ENCODE data around the gene R3HCC1L.
"Not testable (repeated sequence)": the region's sequence is repeated elsewhere in the genome, so short reads cannot be mapped to it uniquely, and the experiment has no call there.

The R3HCC1L gene

GRCh38 chr10:98115031-98115787 is 19.2 kb upstream of the R3HCC1L start:
- peaks cover 2% of the 10 kb centered on the region; the same call in 1 of the 2 replicates for H3K27me3 ChIP-seq (replicated peaks; ENCODE audit: control insufficient read depth, insufficient read depth, low read length)
- no peak for TF ChIP-seq CTCF (IDR thresholded peaks at IDR 0.05; ENCODE audit: insufficient read depth, low read length, poor library complexity, severe bottlenecking)
- DNase-seq (ENCODE audit: extremely low read depth, insufficient read length), result no peak
- no peak overlapping the region for H3K4me3 ChIP-seq (replicated peaks; ENCODE audit: low read depth, low read length)
- H3K36me3 ChIP-seq (ENCODE audit: control insufficient read depth, insufficient read depth, low read length), result no peaks in the 10 kb centered on the region

GRCh38 chr10:98119891-98120290 is 14.6 kb upstream of the R3HCC1L start:
- TF ChIP-seq CTCF (IDR thresholded peaks at IDR 0.05; ENCODE audit: insufficient read depth, low read length, poor library complexity, severe bottlenecking), result no peak
- DNase-seq (ENCODE audit: extremely low read depth, insufficient read length), result no peak
- Histone ChIP-seq H3K36me3 (ENCODE audit: control insufficient read depth, insufficient read depth, low read length) (no peaks in the 10 kb centered on the region), H3K4me3 (replicated peaks; ENCODE audit: low read depth, low read length) (no peak overlapping the region), H3K27me3 (replicated peaks; ENCODE audit: control insufficient read depth, insufficient read depth, low read length) (no peaks in the 10 kb centered on the region)

GRCh38 chr10:98125940-98126631 is 8.4 kb upstream of the R3HCC1L start:
- TF ChIP-seq CTCF (IDR thresholded peaks at IDR 0.05; ENCODE audit: insufficient read depth, low read length, poor library complexity, severe bottlenecking), result no peak
- Histone ChIP-seq H3K36me3 (ENCODE audit: control insufficient read depth, insufficient read depth, low read length) (no peaks in the 10 kb centered on the region), H3K4me3 (replicated peaks; ENCODE audit: low read depth, low read length) (no peak overlapping the region), H3K27me3 (replicated peaks; ENCODE audit: control insufficient read depth, insufficient read depth, low read length) (no peaks in the 10 kb centered on the region; the same call in 1 of the 2 replicates)
- no peak for DNase-seq (ENCODE audit: extremely low read depth, insufficient read length)

DNA sequence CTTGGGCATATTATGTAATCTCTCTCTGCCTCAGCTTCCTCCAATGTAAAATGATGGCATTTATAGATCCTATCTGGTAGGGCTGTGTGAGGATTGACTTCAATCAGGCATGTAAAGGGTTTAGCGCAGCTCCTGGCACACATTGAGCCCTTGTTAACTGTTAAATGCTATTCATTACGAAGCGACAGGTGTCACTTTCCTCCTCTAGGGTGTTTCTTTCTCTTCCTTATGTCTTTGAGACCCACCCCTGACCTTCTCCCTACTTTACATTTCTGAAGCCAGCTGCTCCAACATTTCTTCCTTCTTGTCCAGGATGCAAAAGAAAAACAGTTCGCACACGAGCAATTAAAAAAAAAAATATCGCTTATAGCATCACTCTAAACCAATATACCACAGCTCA is 5.7 kb upstream of the R3HCC1L start:
- H3K4me3 ChIP-seq (replicated peaks; ENCODE audit: low read depth, low read length), result no peak overlapping the region

GRCh38 chr10:98131619-98132018 is 2.8 kb upstream of the R3HCC1L start:
- H3K27me3 ChIP-seq (replicated peaks; ENCODE audit: control insufficient read depth, insufficient read depth, low read length), result no peaks in the 10 kb centered on the region; the same call in 1 of the 2 replicates
- no peaks in the 10 kb centered on the region for H3K36me3 ChIP-seq (ENCODE audit: control insufficient read depth, insufficient read depth, low read length)
- TF ChIP-seq CTCF (IDR thresholded peaks at IDR 0.05; ENCODE audit: insufficient read depth, low read length, poor library complexity, severe bottlenecking), result no peak

More for the DNA sequence above, 5.7 kb upstream of the R3HCC1L start:
- H3K27me3 ChIP-seq (replicated peaks; ENCODE audit: control insufficient read depth, insufficient read depth, low read length), result no peaks in the 10 kb centered on the region; the same call in 1 of the 2 replicates
- TF ChIP-seq CTCF (IDR thresholded peaks at IDR 0.05; ENCODE audit: insufficient read depth, low read length, poor library complexity, severe bottlenecking), result no peak
- DNase-seq (ENCODE audit: extremely low read depth, insufficient read length), result no peak
- no peaks in the 10 kb centered on the region for H3K36me3 ChIP-seq (ENCODE audit: control insufficient read depth, insufficient read depth, low read length)

GRCh38 chr10:98133075-98133752 is 1.2 kb upstream of the R3HCC1L start:
- H3K4me3 ChIP-seq (replicated peaks; ENCODE audit: low read depth, low read length); H3K27me3 ChIP-seq (replicated peaks; ENCODE audit: control insufficient read depth, insufficient read depth, low read length); H3K36me3 ChIP-seq (ENCODE audit: control insufficient read depth, insufficient read depth, low read length): not testable (repeated sequence)
- peak; percentile 38 for DNase-seq (ENCODE audit: extremely low read depth, insufficient read length)

More at GRCh38 chr10:98131619-98132018, 2.8 kb upstream of the R3HCC1L start:
- H3K4me3 ChIP-seq (replicated peaks; ENCODE audit: low read depth, low read length), result no peak overlapping the region
- DNase-seq (ENCODE audit: extremely low read depth, insufficient read length), result no peak
